KMS-11 (cell line): ENCODE measurements around the gene C1QB.

ENCODE experiments used
- H2AFZ ChIP-seq: fragments of 200-600 bp; sonication (generic); 2 replicates; pipeline ENCODE4 v1.6.1; 2016; ENCODE audit warnings: antibody characterized with exemption, mixed run types, low read depth
- H3K27ac ChIP-seq: fragments of 200-600 bp; sonication (generic); 2 replicates; pipeline ENCODE4 v1.6.1; 2016; ENCODE audit warnings: mild to moderate bottlenecking, mixed run types
- H3K27me3 ChIP-seq: fragments of 200-600 bp; sonication (generic); 2 replicates; pipeline ENCODE4 v1.6.1; 2017; ENCODE audit warnings: mild to moderate bottlenecking, low read depth, mixed run types, moderate library complexity; ENCODE audit not compliant: insufficient read depth
- H3K36me3 ChIP-seq: fragments of 200-600 bp; sonication (generic); 2 replicates; pipeline ENCODE4 v1.6.1; 2017; ENCODE audit warnings: mild to moderate bottlenecking, mixed run types; ENCODE audit not compliant: insufficient read depth
- H3K4me1 ChIP-seq: fragments of 200-600 bp; sonication (generic); 2 replicates; pipeline ENCODE4 v1.6.1; 2016; ENCODE audit warnings: mild to moderate bottlenecking, low read depth, mixed run types; ENCODE audit not compliant: poor library complexity, severe bottlenecking
- H3K4me2 ChIP-seq: fragments of 200-600 bp; sonication (generic); 2 replicates; pipeline ENCODE4 v1.7.0; 2016; ENCODE audit warnings: mild to moderate bottlenecking, mixed run types
- H3K4me3 ChIP-seq: fragments of 200-600 bp; sonication (generic); IDR thresholded peaks from 2 replicates; pipeline ENCODE4 v1.6.1; 2017; ENCODE audit warnings: low read depth, low read length, mixed read lengths; ENCODE audit not compliant: insufficient read depth
- H3K79me2 ChIP-seq: fragments of 200-600 bp; sonication (generic); 2 replicates; pipeline ENCODE4 v1.6.1; 2016; ENCODE audit warnings: low read depth, mixed run types; ENCODE audit not compliant: insufficient read depth
- H3K9ac ChIP-seq: fragments of 200-600 bp; sonication (generic); 2 replicates; pipeline ENCODE4 v1.6.1; 2016; ENCODE audit warnings: mild to moderate bottlenecking, mixed run types
- H4K20me1 ChIP-seq: fragments of 200-600 bp; sonication (generic); 2 replicates; pipeline ENCODE4 v1.6.1; 2016; ENCODE audit warnings: mild to moderate bottlenecking, mixed run types; ENCODE audit not compliant: insufficient read depth
- CTCF ChIP-seq: fragments of 200-600 bp; sonication (generic); conservative IDR thresholded peaks from 2 replicates; pipeline ENCODE4 v1.6.1; 2017; ENCODE audit warnings: low read depth, mild to moderate bottlenecking, antibody characterized with exemption, low read length, moderate library complexity, mixed read lengths

C1QB gene

DNA sequence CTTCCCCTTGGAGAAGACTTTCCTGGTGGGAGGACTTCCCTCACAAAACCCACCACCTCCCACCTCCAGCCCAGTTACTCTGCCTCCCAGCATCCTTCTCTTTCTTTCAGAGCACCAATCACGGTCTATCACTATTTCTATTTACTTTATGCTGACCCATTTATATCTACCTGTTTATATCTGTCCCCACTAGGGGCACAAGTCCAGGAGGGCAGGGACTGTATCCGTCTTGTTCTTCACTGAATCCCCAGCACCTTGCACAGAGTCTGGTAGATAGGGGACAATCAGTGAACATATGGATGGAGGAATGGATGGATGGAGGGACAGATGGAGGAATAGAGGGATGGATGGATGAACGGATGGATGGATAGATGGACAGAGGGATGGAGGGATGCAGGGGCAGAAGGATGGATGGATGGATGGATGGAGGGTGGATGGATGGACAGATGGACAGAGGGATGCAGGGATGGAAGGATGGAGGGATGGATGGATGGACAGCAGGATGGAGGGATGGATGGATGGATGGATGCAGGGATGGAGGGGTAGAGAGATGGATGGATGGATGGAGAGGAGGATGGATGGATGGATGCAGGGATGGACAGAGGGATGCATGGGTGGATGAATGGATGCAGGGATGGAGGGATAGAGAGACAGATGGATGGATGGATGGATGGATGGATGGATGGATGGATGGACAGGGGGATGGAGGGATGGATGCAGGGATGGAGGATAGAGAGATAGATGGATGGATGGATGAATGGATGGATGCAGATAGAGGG is 5.5 kb downstream of the C1QB start:
- H3K4me3 ChIP-seq, result no peak overlapping the region
- no peaks in the 10 kb centered on the region for H3K4me1 ChIP-seq
- no peaks in the 10 kb centered on the region for H4K20me1 ChIP-seq
- peak; percentile 47 for TF ChIP-seq CTCF
- peaks cover 73% of the 10 kb centered on the region for H3K27me3 ChIP-seq
- no peak overlapping the region for H2AFZ ChIP-seq
- no peaks in the 10 kb centered on the region for H3K36me3 ChIP-seq
- no peak overlapping the region for H3K27ac ChIP-seq
- H3K9ac ChIP-seq, result no peak overlapping the region
- no peaks in the 10 kb centered on the region for H3K79me2 ChIP-seq
- H3K4me2 ChIP-seq, result no peak overlapping the region

DNA sequence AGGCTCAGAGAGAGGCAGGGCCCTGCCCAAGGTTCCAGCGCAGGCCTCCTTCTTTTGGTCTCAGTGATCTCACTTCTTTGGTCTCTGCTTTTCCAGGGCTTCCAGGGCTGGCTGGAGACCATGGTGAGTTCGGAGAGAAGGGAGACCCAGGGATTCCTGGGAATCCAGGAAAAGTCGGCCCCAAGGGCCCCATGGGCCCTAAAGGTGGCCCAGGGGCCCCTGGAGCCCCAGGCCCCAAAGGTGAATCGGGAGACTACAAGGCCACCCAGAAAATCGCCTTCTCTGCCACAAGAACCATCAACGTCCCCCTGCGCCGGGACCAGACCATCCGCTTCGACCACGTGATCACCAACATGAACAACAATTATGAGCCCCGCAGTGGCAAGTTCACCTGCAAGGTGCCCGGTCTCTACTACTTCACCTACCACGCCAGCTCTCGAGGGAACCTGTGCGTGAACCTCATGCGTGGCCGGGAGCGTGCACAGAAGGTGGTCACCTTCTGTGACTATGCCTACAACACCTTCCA is 7.7 kb downstream of the C1QB start:
- peaks cover 73% of the 10 kb centered on the region for H3K27me3 ChIP-seq
- no peak overlapping the region for H3K9ac ChIP-seq
- H4K20me1 ChIP-seq, result no peaks in the 10 kb centered on the region
- H3K36me3 ChIP-seq, result no peaks in the 10 kb centered on the region
- H3K4me1 ChIP-seq, result no peaks in the 10 kb centered on the region
- no peak overlapping the region for H3K4me3 ChIP-seq
- H3K4me2 ChIP-seq, result no peak overlapping the region
- no peak for TF ChIP-seq CTCF
- no peaks in the 10 kb centered on the region for H3K79me2 ChIP-seq
- H2AFZ ChIP-seq, result no peak overlapping the region
- H3K27ac ChIP-seq, result no peak overlapping the region

DNA sequence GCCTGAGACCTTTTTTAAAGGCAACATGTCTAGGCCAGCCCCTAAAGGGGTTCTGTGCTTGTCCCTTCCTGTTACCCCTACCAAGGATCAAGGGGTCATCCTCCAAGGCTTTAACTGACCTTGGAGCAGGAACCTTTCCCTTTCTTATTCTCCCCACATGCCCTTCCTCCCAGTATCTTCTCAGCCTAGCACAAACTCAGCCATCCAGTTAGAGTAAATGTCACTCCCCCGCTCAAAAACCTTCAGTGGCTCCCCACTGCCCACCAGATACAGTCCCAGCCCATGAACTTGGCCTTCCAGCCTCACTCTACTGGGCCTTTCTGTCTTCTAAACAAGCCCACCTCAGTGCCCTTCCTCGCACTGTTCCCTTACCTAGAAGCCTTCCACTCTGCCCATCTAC is 8.8 kb downstream of the C1QB start:
- peaks cover 74% of the 10 kb centered on the region for H3K27me3 ChIP-seq
- no peak overlapping the region for H3K27ac ChIP-seq
- no peak overlapping the region for H3K4me3 ChIP-seq
- H4K20me1 ChIP-seq, result no peaks in the 10 kb centered on the region
- H3K79me2 ChIP-seq, result no peaks in the 10 kb centered on the region
- H3K4me2 ChIP-seq, result no peak overlapping the region
- no peaks in the 10 kb centered on the region for H3K36me3 ChIP-seq
- no peaks in the 10 kb centered on the region for H3K4me1 ChIP-seq
- H2AFZ ChIP-seq, result no peak overlapping the region
- TF ChIP-seq CTCF, result no peak
- H3K9ac ChIP-seq, result no peak overlapping the region

GRCh38 chr1:22662318-22662717 is 9.3 kb downstream of the C1QB start:
- no peak overlapping the region for H3K9ac ChIP-seq
- no peaks in the 10 kb centered on the region for H3K4me1 ChIP-seq
- H3K27me3 ChIP-seq, result peaks cover 74% of the 10 kb centered on the region
- no peak overlapping the region for H3K27ac ChIP-seq
- H3K4me3 ChIP-seq, result no peak overlapping the region
- H4K20me1 ChIP-seq, result no peaks in the 10 kb centered on the region
- H2AFZ ChIP-seq, result no peak overlapping the region
- no peak overlapping the region for H3K4me2 ChIP-seq
- H3K36me3 ChIP-seq, result no peaks in the 10 kb centered on the region
- H3K79me2 ChIP-seq, result no peaks in the 10 kb centered on the region
- no peak for TF ChIP-seq CTCF
